Midbrain (tissue), 1 donor: ENCODE results near the gene HBEGF.
A peak's percentile ranks its signal among the peaks of the same experiment; 100 is the strongest.

Experiments used
- DNase-seq: peaks from one replicate; lab custom pipeline; 2025; lab: John Stamatoyannopoulos, UW

HBEGF gene

GRCh38 chr5:140336388-140336787 is 10.0 kb downstream of the HBEGF start:
- DNase-seq, result no peak

GRCh38 chr5:140331638-140332037 is 14.8 kb downstream of the HBEGF start:
- DNase-seq, result no peak

GRCh38 chr5:140329739-140330481 is 16.5 kb downstream of the HBEGF start:
- no peak for DNase-seq

GRCh38 chr5:140328036-140328764 is 18.2 kb downstream of the HBEGF start:
- DNase-seq, result no peak

GRCh38 chr5:140327589-140327988 is 18.8 kb downstream of the HBEGF start:
- DNase-seq, result no peak

GRCh38 chr5:140325486-140325885 is 20.9 kb downstream of the HBEGF start:
- no peak for DNase-seq

GRCh38 chr5:140324617-140325241 is 21.7 kb downstream of the HBEGF start:
- DNase-seq, result no peak

- no peak for DNase-seq
Measured at GRCh38 chr5:140324041-140324600, 22.3 kb downstream of the HBEGF start.

GRCh38 chr5:140322751-140323731 is 23.4 kb downstream of the HBEGF start:
- peak; percentile 51 for DNase-seq

- peak; percentile 55 for DNase-seq
Measured at GRCh38 chr5:140321796-140322195, 24.6 kb downstream of the HBEGF start.

GRCh38 chr5:140319833-140320232 is 26.6 kb downstream of the HBEGF start:
- DNase-seq, result no peak

- no peak for DNase-seq
Measured at GRCh38 chr5:140318792-140319191, 27.6 kb downstream of the HBEGF start.

GRCh38 chr5:140317859-140318258 is 28.5 kb downstream of the HBEGF start:
- DNase-seq, result no peak

GRCh38 chr5:140312791-140313189 is 33.6 kb downstream of the HBEGF start:
- DNase-seq, result no peak

GRCh38 chr5:140312067-140312790 is 34.2 kb downstream of the HBEGF start:
- no peak for DNase-seq

- DNase-seq, result no peak
Measured at GRCh38 chr5:140311011-140311467, 35.4 kb downstream of the HBEGF start.

- DNase-seq, result no peak
Measured at GRCh38 chr5:140310434-140310833, 36.0 kb downstream of the HBEGF start.

- DNase-seq, result no peak
Measured at GRCh38 chr5:140309706-140310249, 36.6 kb downstream of the HBEGF start.

- DNase-seq, result no peak
Measured at GRCh38 chr5:140305471-140305870, 40.9 kb downstream of the HBEGF start.

- DNase-seq, result no peak
Measured at GRCh38 chr5:140303966-140304365, 42.4 kb downstream of the HBEGF start.
